Erythroblast (primary cell): ENCODE measurements around the gene TMEM131.

Experiments
- GATA1 ChIP-seq: IDR thresholded peaks from 2 replicates; pipeline ENCODE4 v1.6.1; 2011; ENCODE audit warnings: low read depth, mild to moderate bottlenecking, control low read depth, low read length, moderate library complexity
- POLR2A ChIP-seq: IDR thresholded peaks from 2 replicates; pipeline ENCODE4 v1.6.1; 2011; ENCODE audit warnings: mild to moderate bottlenecking, low read length

GRCh38 chr2:97732436-97733340 lies 263.1 kb downstream of the TMEM131 start:
- TF ChIP-seq POLR2A (no peak), GATA1 (no peak)
